ENCODE data around the gene CEP78.
"Not testable (repeated sequence)": the region's sequence is repeated elsewhere in the genome, so short reads cannot be mapped to it uniquely, and the experiment has no call there.

Gene CEP78, protein sequence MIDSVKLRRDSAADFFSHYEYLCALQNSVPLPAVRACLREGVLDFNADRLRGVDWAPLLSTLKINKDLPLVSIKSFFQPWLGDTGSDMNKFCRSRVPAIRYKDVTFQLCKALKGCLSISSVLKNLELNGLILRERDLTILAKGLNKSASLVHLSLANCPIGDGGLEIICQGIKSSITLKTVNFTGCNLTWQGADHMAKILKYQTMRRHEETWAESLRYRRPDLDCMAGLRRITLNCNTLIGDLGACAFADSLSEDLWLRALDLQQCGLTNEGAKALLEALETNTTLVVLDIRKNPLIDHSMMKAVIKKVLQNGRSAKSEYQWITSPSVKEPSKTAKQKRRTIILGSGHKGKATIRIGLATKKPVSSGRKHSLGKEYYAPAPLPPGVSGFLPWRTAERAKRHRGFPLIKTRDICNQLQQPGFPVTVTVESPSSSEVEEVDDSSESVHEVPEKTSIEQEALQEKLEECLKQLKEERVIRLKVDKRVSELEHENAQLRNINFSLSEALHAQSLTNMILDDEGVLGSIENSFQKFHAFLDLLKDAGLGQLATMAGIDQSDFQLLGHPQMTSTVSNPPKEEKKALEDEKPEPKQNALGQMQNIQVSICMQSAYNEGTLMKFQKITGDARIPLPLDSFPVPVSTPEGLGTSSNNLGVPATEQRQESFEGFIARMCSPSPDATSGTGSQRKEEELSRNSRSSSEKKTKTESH

GRCh38 chr9:78235762-78236550 is at the start of gene CEP78:
Gene CEP78 (plus strand): TSS chr9:78236075. CDS start chr9:78236351, 276 bp downstream.
- DNase-seq (ENCODE audit: low read depth in 2 of 3, low spot score in 2 of 3) = peak; percentile 62 to 78 (median 72)

- no peak for DNase-seq (ENCODE audit: low read depth in 2 of 3, low spot score in 2 of 3)
Measured at GRCh38 chr9:78187763-78188484, 48.0 kb upstream of the CEP78 start.

- no peak for DNase-seq (ENCODE audit: low read depth in 2 of 3, low spot score in 2 of 3)
Measured at GRCh38 chr9:78188594-78188993, 47.3 kb upstream of the CEP78 start.

DNA sequence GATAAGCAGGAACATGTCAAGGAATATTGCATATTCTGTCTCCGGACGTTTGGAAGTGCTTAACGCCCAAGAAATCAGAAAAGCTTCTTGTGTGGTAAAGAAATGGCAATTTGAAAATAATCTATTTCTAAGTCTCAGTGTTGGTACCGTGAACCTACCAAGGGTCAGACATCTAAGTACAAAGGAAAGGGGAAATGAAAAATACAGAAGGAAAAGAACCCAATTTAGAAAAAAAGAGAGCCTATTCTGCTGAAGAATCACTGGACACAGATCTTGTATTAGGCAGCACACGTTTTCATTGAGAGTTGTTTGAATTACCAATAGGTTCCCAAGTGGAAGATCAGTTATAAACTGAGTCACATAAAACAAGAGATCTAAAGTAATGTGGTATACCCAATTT is 46.9 kb upstream of the CEP78 start:
- DNase-seq (ENCODE audit: low read depth in 2 of 3, low spot score in 2 of 3) = no peak

DNA sequence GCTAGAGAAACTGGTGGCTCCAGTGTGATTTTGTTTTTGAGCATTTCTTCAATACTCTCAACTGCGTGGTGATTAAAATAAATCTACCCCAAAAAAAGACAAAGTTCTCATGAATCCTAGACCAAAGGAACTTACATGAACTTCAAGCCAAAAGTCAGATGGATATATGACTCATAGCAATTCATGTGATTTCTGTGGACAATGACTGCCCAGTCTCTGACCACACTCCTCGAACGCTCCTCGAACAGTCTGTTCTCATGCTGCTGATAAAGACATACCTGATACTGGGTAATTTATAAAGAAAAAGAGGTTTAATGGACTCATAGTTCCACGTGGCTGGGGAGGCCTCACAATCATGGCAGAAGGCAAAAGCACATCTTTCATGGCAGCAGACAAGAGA is 46.4 kb upstream of the CEP78 start:
- no peak for DNase-seq (ENCODE audit: low read depth in 2 of 3, low spot score in 2 of 3)

GRCh38 chr9:78191931-78192330 is 43.9 kb upstream of the CEP78 start:
- no peak for DNase-seq (ENCODE audit: low read depth in 2 of 3, low spot score in 2 of 3)

DNA sequence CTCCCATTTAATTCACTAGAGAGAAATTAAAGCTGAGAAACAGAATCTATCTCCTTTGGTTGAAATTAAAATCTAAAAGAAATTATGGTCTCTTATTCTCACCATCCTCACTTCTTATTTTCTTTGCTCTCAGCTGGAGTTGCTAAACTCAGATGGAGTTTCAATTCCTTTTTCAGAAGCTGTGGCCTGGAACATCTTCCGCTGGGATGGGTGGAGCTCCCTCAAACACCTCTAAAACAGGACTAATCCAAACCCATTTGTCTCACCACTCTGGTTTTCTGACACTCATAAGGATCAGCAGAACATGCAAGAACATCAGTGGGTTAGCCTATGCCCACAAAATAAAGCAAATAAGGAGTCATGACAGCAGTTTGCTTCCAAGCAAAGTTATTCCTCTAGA is 39.6 kb upstream of the CEP78 start:
- no peak for DNase-seq (ENCODE audit: low read depth in 2 of 3, low spot score in 2 of 3)

DNA sequence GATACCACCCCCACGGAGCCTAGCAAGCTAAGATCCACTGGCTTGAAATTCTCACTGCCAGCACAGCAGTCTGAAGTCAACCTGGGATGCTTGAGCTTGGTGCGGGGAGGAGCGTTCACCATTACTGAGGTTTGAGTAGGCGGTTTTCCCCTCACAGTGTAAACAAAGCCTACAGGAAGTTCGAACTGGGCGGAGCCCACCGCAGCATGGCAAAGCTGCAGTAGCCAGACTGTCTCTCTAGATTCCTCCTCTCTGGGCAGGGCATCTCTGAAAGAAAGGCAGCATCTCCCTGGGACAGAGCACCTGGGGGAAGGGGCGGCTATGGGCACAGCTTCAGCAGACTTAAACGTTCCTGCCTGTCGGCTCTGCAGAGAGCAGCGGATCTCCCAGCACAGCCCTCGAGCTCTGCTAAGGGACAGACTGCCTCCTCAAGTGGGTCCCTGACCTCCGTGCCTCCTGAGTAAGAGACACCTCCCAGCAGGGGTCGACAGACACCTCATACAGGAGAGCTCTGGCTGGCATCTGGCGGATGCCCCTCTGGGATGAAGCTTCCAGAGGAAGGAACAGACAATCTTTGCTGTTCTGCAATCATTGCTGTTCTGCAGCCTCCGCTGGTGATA is 34.6 kb upstream of the CEP78 start:
- peak in 2 of 3 experiments; percentile 3 to 20 for DNase-seq (ENCODE audit: low read depth in 2 of 3, low spot score in 2 of 3)

- DNase-seq (ENCODE audit: low read depth in 2 of 3, low spot score in 2 of 3) = no peak
Measured at GRCh38 chr9:78207319-78207718, 28.6 kb upstream of the CEP78 start.

DNA sequence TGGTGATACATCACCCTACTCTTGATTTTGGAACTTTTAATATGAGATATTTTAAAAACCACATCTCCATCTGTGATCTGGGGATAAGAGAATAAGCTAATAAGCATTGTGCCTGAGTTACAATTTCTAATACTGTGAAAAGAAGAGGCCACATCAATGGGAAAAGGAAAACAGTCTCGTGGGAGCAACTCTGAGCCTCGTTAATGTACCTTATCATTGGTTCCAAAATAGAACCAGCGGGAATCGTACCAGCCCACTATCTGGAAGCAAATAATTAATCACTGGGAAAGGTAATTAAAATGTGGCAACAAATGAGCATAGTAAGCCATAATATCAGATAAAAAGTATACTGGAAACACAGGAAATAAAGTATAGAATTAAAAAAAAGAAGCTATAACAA is 28.0 kb upstream of the CEP78 start:
- no peak for DNase-seq (ENCODE audit: low read depth in 2 of 3, low spot score in 2 of 3)

- DNase-seq (ENCODE audit: low read depth in 2 of 3, low spot score in 2 of 3) = no peak
Measured at GRCh38 chr9:78209127-78209526, 26.7 kb upstream of the CEP78 start.

DNA sequence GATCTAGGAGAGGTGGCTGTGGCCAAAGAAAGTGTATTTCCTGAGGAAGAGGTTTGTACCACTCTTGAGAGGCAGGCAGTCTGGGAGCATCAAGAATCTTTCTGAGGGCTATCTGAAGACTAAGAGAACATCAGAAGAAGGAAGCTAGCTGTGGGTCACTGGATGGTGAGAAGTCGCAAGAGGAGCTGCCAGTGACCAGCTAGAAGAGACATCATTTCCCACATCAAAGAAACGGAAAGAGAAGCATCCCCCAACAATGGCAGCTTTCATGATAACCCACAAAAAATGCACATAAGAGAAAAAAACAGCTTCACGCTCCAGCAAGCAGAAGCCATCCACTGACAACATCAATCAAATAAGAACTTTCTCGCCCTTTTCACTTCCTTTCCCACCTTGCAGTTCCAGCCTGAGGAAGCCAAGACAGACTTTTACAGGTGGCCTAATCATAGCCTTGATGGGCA is 25.0 kb upstream of the CEP78 start:
- DNase-seq (ENCODE audit: low read depth in 2 of 3, low spot score in 2 of 3) = no peak

- no peak for DNase-seq (ENCODE audit: low read depth in 2 of 3, low spot score in 2 of 3)
Measured at GRCh38 chr9:78212868-78213267, 23.0 kb upstream of the CEP78 start.

DNA sequence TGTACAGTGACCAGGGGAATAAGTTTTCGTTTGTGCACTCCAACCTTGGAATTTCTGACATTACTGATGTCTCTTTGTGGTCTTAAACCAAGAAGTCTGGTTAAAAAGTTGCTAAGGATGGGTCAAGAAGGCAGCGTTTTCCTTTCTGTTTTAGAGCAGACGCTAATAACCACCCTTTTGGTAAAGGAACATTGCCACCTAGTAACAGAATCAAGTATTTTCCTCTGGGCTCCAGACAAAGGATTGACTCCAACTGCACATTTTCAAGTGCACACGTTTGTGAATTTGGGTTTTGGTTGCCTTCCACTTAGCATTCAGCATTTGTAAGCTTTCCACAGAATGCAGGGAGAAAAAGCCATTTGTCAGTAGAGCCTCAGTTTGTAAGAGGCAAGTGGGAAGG is 22.2 kb upstream of the CEP78 start:
- no peak for DNase-seq (ENCODE audit: low read depth in 2 of 3, low spot score in 2 of 3)

GRCh38 chr9:78214492-78214891 is 21.4 kb upstream of the CEP78 start:
- DNase-seq (ENCODE audit: low read depth in 2 of 3, low spot score in 2 of 3) = no peak

DNA sequence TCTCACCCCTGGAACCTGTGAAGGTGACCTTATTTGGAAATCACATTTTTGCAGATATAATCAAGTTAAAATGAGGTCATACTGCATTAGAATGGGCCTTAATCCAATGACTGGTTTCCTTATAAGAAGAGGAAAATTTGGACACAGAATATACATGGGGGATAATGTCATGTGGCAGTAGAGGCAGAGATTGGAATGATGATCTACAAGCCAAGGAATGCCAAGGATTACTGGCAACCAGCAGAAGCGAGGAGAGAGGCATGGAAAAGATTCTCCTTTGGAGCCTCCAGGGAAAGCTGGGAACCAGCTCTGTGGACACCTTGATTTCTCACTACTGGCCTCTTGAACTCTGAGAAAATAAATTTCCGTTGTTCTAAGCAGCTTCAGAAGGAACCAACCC is 20.2 kb upstream of the CEP78 start:
- DNase-seq (ENCODE audit: low read depth in 2 of 3, low spot score in 2 of 3) = no peak

DNA sequence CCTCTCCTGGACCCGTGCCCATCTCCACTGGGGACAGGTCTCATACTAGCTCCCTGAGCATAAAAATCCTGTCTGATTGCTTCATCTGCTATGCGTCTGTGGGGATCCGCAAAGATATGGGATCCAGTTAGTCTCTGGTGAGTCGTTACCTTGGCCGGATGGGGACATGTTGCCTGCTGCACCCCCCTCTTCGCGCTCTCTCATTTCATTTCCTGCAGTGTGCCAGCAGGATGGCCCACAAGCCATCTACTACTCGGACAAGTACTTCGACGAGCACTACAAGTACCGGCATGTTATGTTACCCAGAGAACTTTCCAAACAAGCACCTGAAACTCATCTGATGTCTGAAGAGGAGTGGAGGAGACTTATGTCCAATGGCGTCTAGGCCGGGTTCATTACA is 17.0 kb upstream of the CEP78 start:
- no peak for DNase-seq (ENCODE audit: low read depth in 2 of 3, low spot score in 2 of 3)

DNA sequence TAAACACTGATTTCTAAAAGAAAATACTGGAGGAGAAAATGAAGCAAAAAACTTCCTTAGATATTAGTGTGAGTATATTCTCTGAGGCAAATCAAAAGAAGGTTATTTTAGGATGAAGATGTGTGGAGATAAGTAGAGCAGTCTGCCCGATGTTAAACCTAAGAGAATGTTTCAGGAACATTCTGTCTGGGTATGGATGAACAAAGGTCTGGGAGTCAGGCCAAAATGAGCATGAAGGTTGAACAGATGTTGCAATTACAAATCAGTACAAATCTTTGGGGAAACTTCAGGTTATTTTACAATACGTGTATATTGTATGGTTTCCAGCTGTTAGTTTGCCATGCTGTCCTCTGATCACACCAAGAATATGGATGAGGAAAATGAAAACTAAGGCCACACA is 14.4 kb upstream of the CEP78 start:
- DNase-seq (ENCODE audit: low read depth in 2 of 3, low spot score in 2 of 3) = no peak

- not testable (repeated sequence) for DNase-seq (ENCODE audit: low read depth in 2 of 3, low spot score in 2 of 3)
Measured at GRCh38 chr9:78221841-78222240, 14.0 kb upstream of the CEP78 start.

DNA sequence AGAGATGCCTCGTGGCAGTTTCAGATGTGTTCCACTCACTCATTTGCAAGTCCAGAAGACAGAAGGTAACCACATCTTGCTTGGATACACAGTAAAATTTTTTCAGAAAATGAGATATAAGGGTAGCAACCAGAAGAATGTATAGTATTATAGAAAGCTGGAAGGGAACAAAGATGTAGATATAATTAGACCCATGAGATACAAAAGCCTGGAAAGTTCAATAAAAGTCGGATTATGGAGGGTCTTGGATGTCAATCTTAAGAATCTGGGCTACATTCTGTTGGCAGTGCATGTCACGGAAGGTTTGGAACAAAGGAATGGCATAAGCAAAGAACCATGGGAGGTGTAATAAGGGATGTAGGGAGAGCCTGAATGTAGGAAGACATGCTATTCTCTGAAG is 5.1 kb upstream of the CEP78 start:
- no peak for DNase-seq (ENCODE audit: low read depth in 2 of 3, low spot score in 2 of 3)

DNA sequence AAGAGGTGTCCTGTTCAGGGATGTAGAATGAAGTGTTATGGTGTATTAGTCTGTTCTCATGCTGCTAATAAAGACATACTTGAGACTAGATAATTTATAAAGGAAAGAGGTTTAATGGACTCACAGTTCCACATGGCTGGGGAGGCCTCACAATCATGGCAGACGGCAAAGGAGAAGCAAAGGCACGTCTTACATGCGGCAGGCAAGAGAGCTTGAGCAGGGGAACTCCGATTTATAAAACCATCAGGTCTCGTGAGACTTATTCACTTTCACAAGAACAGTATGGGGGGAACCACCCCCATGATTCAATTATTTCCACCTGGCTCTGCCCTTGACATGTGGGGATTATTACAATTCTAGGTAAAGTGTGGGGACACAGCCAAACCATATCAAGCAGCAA is 3.4 kb upstream of the CEP78 start:
- not testable (repeated sequence) for DNase-seq (ENCODE audit: low read depth in 2 of 3, low spot score in 2 of 3)
